Activated naive CD8-positive, alpha-beta T cell treated with anti-CD3 and anti-CD28 coated beads, Interleukin-2, amount 50 U/mL, for 24 hours (primary cell): ENCODE data around the gene C5orf52.
"Not testable (repeated sequence)": the region's sequence is repeated elsewhere in the genome, so short reads cannot be mapped to it uniquely, and the experiment has no call there.

ENCODE experiments used
- ATAC-seq: fragments of 150-1000 bp; cut with Tn5 transposase; one replicate; pipeline ENCODE4 v1.10.0; 2021
- DNase-seq: peaks from one replicate; pipeline ENCODE4 v3.0.0; 2021
- H3K27ac Mint-ChIP-seq: one replicate; pipeline ENCODE4 v1.8.0; 2021; ENCODE audit warnings: mild to moderate bottlenecking, mixed read lengths
- H3K27me3 Mint-ChIP-seq: one replicate; pipeline ENCODE4 v1.8.0; 2021; ENCODE audit warnings: mixed read lengths
- H3K36me3 Mint-ChIP-seq: one replicate; pipeline ENCODE4 v1.8.0; 2021; ENCODE audit warnings: low read depth, mixed read lengths
- H3K4me1 Mint-ChIP-seq: one replicate; pipeline ENCODE4 v1.8.0; 2021; ENCODE audit warnings: mixed read lengths
- H3K4me3 Mint-ChIP-seq: one replicate; pipeline ENCODE4 v1.8.0; 2021; ENCODE audit warnings: mild to moderate bottlenecking, moderate library complexity, mixed read lengths
- H3K9me3 Mint-ChIP-seq: one replicate; pipeline ENCODE4 v1.8.0; 2021; ENCODE audit warnings: mixed read lengths

The C5orf52 gene

DNA sequence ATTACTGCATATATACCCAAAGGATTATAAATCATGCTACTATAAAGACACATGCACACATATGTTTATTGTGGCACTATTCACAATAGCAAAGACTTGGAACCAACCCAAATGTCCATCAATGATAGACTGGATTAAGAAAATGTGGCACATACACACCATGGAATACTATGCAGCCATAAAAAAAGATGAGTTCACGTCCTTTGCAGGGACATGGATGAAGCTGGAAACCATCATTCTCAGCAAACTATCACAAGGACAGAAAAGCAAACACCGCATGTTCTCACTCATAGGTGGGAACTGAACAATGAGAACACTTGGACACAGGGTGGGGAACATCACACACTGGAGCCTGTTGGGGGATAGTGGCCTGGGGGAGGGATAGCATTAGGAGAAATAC, 55.3 kb downstream of the C5orf52 start:
- peaks cover 31% of the 10 kb centered on the region for H3K4me1 Mint-ChIP-seq
- H3K27me3 Mint-ChIP-seq, H3K4me3 Mint-ChIP-seq, H3K27ac Mint-ChIP-seq, ATAC-seq, DNase-seq, H3K9me3 Mint-ChIP-seq: not testable (repeated sequence)
- peaks cover 13% of the 10 kb centered on the region for H3K36me3 Mint-ChIP-seq

DNA sequence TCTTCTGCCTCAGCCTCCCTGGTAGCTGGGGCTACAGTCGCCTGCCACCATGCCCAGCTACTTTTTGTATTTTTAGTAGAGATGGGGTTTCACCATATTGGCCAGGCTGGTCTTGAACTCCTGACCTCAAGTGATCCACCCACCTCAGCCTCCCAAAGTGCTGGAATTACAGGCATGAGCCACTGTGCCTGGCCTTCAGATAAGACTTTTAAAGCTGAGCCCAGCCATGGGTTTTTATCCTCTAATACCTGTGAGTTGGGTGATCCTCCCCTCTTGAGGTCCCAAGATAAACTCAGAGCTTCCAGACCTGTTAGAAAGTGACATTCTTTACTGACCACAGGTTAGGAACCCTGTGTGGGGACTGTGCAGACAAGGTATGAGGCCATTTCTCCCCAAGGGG, 56.5 kb downstream of the C5orf52 start:
- Mint-ChIP-seq H3K36me3 (peaks cover 16% of the 10 kb centered on the region), H3K4me1 (peaks cover 42% of the 10 kb centered on the region)
- not testable (repeated sequence) for H3K27me3 Mint-ChIP-seq, H3K4me3 Mint-ChIP-seq, H3K27ac Mint-ChIP-seq, H3K9me3 Mint-ChIP-seq, DNase-seq, ATAC-seq
